Fibroblast of lung (primary cell): ENCODE results near the gene APOL2. TPM values are rescaled to one million over a fixed set of nuclear protein-coding genes. Genes with fewer than 3 reads are reported as not detected.

Source experiments
- DNase-seq, 2 donors: peaks; one replicate each; pipeline versions ENCODE4 v3.0.0 to v3.0.0-alpha.2; 2010; ENCODE audit warnings: low read depth in 2 of 2
- H2AFZ ChIP-seq: 2 replicates; pipeline ENCODE4 v1.5.1; 2012; ENCODE audit warnings: low read length, control low read depth, inconsistent platforms
- H3K27ac ChIP-seq: 2 replicates; pipeline ENCODE4 v1.5.1; 2011; ENCODE audit warnings: low read length, control low read depth; ENCODE audit not compliant: insufficient read depth
- H3K27me3 ChIP-seq: 2 replicates; pipeline ENCODE4 v1.5.1; 2011; ENCODE audit warnings: mild to moderate bottlenecking, low read length; ENCODE audit not compliant: control insufficient read depth, insufficient read depth
- H3K36me3 ChIP-seq: 2 replicates; pipeline ENCODE4 v1.5.1; 2011; ENCODE audit warnings: low read length; ENCODE audit not compliant: control insufficient read depth, insufficient read depth
- H3K4me1 ChIP-seq: 2 replicates; pipeline ENCODE4 v1.5.1; 2011; ENCODE audit warnings: low read length; ENCODE audit not compliant: control insufficient read depth, insufficient read depth; ENCODE audit errors: extremely low read depth
- H3K4me2 ChIP-seq: 2 replicates; pipeline ENCODE4 v1.5.1; 2011; ENCODE audit warnings: low read length, control low read depth; ENCODE audit not compliant: insufficient read depth; ENCODE audit errors: extremely low read depth
- H3K4me3 ChIP-seq, 4 experiments: fragments of 200-600 bp in 1 of 4; sonication (generic) in 1 of 4; replicated peaks in 1 of 4; 2 replicates each; pipeline ENCODE4 v1.5.1; 2011 to 2016; ENCODE audit warnings: low read length in 4 of 4, low read depth in 3 of 4, mild to moderate bottlenecking in 3 of 4, control low read depth in 2 of 4, inconsistent platforms in 1 of 4, mixed read lengths in 1 of 4; ENCODE audit not compliant: insufficient read depth in 1 of 4; ENCODE audit errors: control extremely low read depth in 1 of 4
- H3K79me2 ChIP-seq: 2 replicates; pipeline ENCODE4 v1.5.1; 2012; ENCODE audit warnings: mild to moderate bottlenecking, low read length, inconsistent platforms; ENCODE audit not compliant: control insufficient read depth, insufficient read depth
- H3K9ac ChIP-seq: 2 replicates; pipeline ENCODE4 v1.5.1; 2011; ENCODE audit warnings: mild to moderate bottlenecking, low read length, control low read depth; ENCODE audit not compliant: insufficient read depth
- H3K9me3 ChIP-seq: 2 replicates; pipeline ENCODE4 v1.5.1; 2012; ENCODE audit warnings: low read depth, low read length; ENCODE audit not compliant: control insufficient read depth, insufficient read depth
- H4K20me1 ChIP-seq: 2 replicates; pipeline ENCODE4 v1.5.1; 2011; ENCODE audit warnings: low read length; ENCODE audit not compliant: control insufficient read depth, insufficient read depth; ENCODE audit errors: extremely low read depth
- CTCF ChIP-seq, 2 donors: IDR thresholded peaks in 1 of 2; conservative IDR thresholded peaks in 1 of 2; 1 replicate in 1 of 2; 2 replicates in 1 of 2; pipeline ENCODE4 v1.5.1; 2011 to 2012; ENCODE audit warnings: low read length in 2 of 2, control low read depth in 1 of 2, inconsistent platforms in 1 of 2, low read depth in 1 of 2, mild to moderate bottlenecking in 1 of 2
- EZH2 ChIP-seq: IDR thresholded peaks from 2 replicates; pipeline ENCODE4 v1.5.1; 2012; ENCODE audit warnings: low read length, control low read depth, mild to moderate bottlenecking; ENCODE audit errors: missing control alignments
- polyA plus RNA-seq, 2 donors: library from polyadenylated mRNA; depleted of rRNA in 1 of 2; stranded (reverse) in 1 of 2; unstranded in 1 of 2; fragments of >200 nt; gene quantifications; 2 replicates each; pipeline ENCODE4 v1.2.1, GENCODE V29; 2011 to 2012; ENCODE audit warnings: missing spikeins in 1 of 2
- total RNA-seq: library from RNA; depleted of rRNA; stranded (reverse); fragments of >200 nt; gene quantifications from 2 replicates; pipeline ENCODE4 v1.2.1, GENCODE V29; 2014

APOL2 gene
- total and polyA plus RNA-seq, 2 donors (not counting 1 experiment from before 2014, with no cell fraction given) = 38.0 to 49.5 TPM

- Histone ChIP-seq H3K27ac (no peak overlapping the region), H3K4me3 (no peak overlapping the region), H3K9me3 (no peaks in the 10 kb centered on the region), H2AFZ (no peak overlapping the region), H3K4me2 (no peak overlapping the region), H3K9ac (no peak overlapping the region), H3K79me2 (no peaks in the 10 kb centered on the region), H3K4me1 (peaks cover 9% of the 10 kb centered on the region), H3K27me3 (peaks cover 6% of the 10 kb centered on the region), H4K20me1 (no peaks in the 10 kb centered on the region), H3K36me3 (no peaks in the 10 kb centered on the region)
- TF ChIP-seq EZH2 (no peak), CTCF (conservative IDR thresholded peaks at IDR 0.05 in 1 of 2, IDR thresholded peaks at IDR 0.05 in 1 of 2; ENCODE audit: low read depth in 1 of 2, low read length in 2 of 2) (no peak)
- DNase-seq = no peak
Measured at GRCh38 chr22:36193577-36193976, 45.8 kb downstream of the APOL2 start.

GRCh38 chr22:36193171-36193570 is 46.2 kb downstream of the APOL2 start:
- Histone ChIP-seq H4K20me1 (no peaks in the 10 kb centered on the region), H3K4me3 (no peak overlapping the region), H2AFZ (no peak overlapping the region), H3K9ac (no peak overlapping the region), H3K9me3 (no peaks in the 10 kb centered on the region), H3K4me1 (peaks cover 9% of the 10 kb centered on the region), H3K36me3 (no peaks in the 10 kb centered on the region), H3K79me2 (no peaks in the 10 kb centered on the region), H3K27me3 (peaks cover 9% of the 10 kb centered on the region), H3K4me2 (no peak overlapping the region), H3K27ac (no peak overlapping the region)
- TF ChIP-seq EZH2 (no peak), CTCF (conservative IDR thresholded peaks at IDR 0.05 in 1 of 2, IDR thresholded peaks at IDR 0.05 in 1 of 2; ENCODE audit: low read depth in 1 of 2, low read length in 2 of 2) (no peak)
- DNase-seq = no peak

GRCh38 chr22:36192542-36192941 is 46.8 kb downstream of the APOL2 start:
- Histone ChIP-seq H3K4me3 (no peak overlapping the region), H3K4me1 (peaks cover 9% of the 10 kb centered on the region), H3K9me3 (no peaks in the 10 kb centered on the region), H2AFZ (no peak overlapping the region), H3K36me3 (no peaks in the 10 kb centered on the region), H3K4me2 (no peak overlapping the region), H3K27me3 (peaks cover 9% of the 10 kb centered on the region), H3K9ac (no peak overlapping the region), H3K27ac (no peak overlapping the region), H3K79me2 (no peaks in the 10 kb centered on the region), H4K20me1 (no peaks in the 10 kb centered on the region)
- TF ChIP-seq CTCF (conservative IDR thresholded peaks at IDR 0.05 in 1 of 2, IDR thresholded peaks at IDR 0.05 in 1 of 2; ENCODE audit: low read depth in 1 of 2, low read length in 2 of 2) (no peak), EZH2 (no peak)
- DNase-seq = peak in 1 of 2 donors; percentile 19
